Ectodermal cell (in vitro differentiated cells): ENCODE results near the gene SPATC1L.

Experiments
- H3K27ac ChIP-seq: 2 replicates; pipeline ENCODE4 v1.7.0; 2013; ENCODE audit warnings: mild to moderate bottlenecking, low read depth, low read length; ENCODE audit not compliant: insufficient read depth, poor library complexity, severe bottlenecking
- H3K27me3 ChIP-seq: 2 replicates; pipeline ENCODE4 v1.7.0; 2013; ENCODE audit warnings: mild to moderate bottlenecking, low read length; ENCODE audit not compliant: insufficient read depth, control insufficient read depth, poor library complexity, severe bottlenecking
- H3K36me3 ChIP-seq: one replicate; pipeline ENCODE4 v1.7.0; 2013; ENCODE audit warnings: low read length; ENCODE audit not compliant: control insufficient read depth, insufficient read depth
- H3K4me1 ChIP-seq: one replicate; pipeline ENCODE4 v1.7.0; 2013; ENCODE audit warnings: low read length; ENCODE audit not compliant: control insufficient read depth, insufficient read depth
- H3K4me3 ChIP-seq: 2 replicates; pipeline ENCODE4 v1.7.0; 2013; ENCODE audit warnings: low read depth, low read length, control low read depth; ENCODE audit not compliant: insufficient read depth
- H3K9me3 ChIP-seq: 2 replicates; pipeline ENCODE4 v1.7.0; 2013; ENCODE audit warnings: mild to moderate bottlenecking, low read length, moderate library complexity; ENCODE audit not compliant: control insufficient read depth
- WGBS, 2 experiments: methylation state at CpG; one replicate each; pipeline ENCODE4 v1.1.7; 2013; ENCODE audit warnings: missing lambda C conversion rate in 2 of 2; 5-methylcytosine and 5-hydroxymethylcytosine counted together

The SPATC1L gene

GRCh38 chr21:46222436-46223116 is 38.3 kb upstream of the SPATC1L start:
- peaks cover 5% of the 10 kb centered on the region for H3K4me1 ChIP-seq
- no peak overlapping the region for H3K27ac ChIP-seq
- WGBS, 2 experiments, result 88 to 96% methylated on average over 11 of the region's 11 CpGs
- H3K36me3 ChIP-seq, result peaks cover 12% of the 10 kb centered on the region
- no peaks in the 10 kb centered on the region for H3K9me3 ChIP-seq
- H3K4me3 ChIP-seq, result no peak overlapping the region
- no peaks in the 10 kb centered on the region for H3K27me3 ChIP-seq

- Histone ChIP-seq H3K36me3 (peaks cover 12% of the 10 kb centered on the region), H3K4me3 (no peak overlapping the region), H3K9me3 (no peaks in the 10 kb centered on the region), H3K4me1 (peaks cover under 1% of the 10 kb centered on the region), H3K27me3 (no peaks in the 10 kb centered on the region), H3K27ac (no peak overlapping the region)
- 89% methylated on average over 16 of the region's 16 CpGs for WGBS, 2 experiments
Observed at GRCh38 chr21:46221664-46222435, 37.6 kb upstream of the SPATC1L start.

- no peaks in the 10 kb centered on the region for H3K4me1 ChIP-seq
- no peak overlapping the region for H3K4me3 ChIP-seq
- H3K9me3 ChIP-seq, result no peaks in the 10 kb centered on the region
- 94% methylated on average over 8 of the region's 8 CpGs for WGBS, 2 experiments
- peaks cover 3% of the 10 kb centered on the region for H3K36me3 ChIP-seq
- no peaks in the 10 kb centered on the region for H3K27me3 ChIP-seq
- no peak overlapping the region for H3K27ac ChIP-seq
Observed at GRCh38 chr21:46220847-46221246, 36.6 kb upstream of the SPATC1L start.

GRCh38 chr21:46220275-46220810 is 36.1 kb upstream of the SPATC1L start:
- Histone ChIP-seq H3K27ac (no peak overlapping the region), H3K36me3 (no peaks in the 10 kb centered on the region), H3K4me1 (no peaks in the 10 kb centered on the region), H3K27me3 (no peaks in the 10 kb centered on the region), H3K9me3 (no peaks in the 10 kb centered on the region), H3K4me3 (no peak overlapping the region)
- 92 to 94% methylated on average over 13 of the region's 13 CpGs for WGBS, 2 experiments

DNA sequence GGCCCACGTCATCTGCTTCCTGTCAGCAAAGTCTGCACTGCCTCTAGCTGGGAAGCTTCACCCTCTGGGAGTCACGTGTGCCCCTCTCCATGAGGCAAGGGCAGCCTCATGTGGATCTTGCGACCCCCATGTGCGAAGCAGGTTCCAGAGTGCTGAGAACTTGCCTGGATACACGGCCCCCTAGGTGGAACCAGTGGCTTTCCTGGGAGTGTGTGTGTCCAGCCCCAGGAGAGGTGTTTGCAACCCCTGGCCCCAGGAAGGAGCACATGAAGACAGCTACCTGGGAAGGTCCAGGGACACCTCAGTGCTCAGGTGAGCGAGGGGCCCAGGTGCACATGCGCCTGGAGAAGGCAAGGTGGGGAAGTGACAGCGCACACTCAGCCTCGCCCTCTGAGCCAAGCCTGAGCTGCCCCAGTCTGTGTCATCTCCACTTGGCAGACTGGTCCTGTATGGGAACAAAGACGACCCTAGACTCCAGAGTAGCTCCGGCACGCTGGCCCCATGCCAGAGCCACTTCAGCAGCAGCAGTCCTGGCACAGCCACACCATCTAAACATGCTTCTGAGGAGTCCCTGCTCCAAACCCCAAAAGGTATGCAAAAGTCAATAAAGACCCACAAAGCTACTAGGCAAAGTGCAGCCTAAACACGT is 35.5 kb upstream of the SPATC1L start:
- H3K4me3 ChIP-seq, result no peak overlapping the region
- H3K4me1 ChIP-seq, result no peaks in the 10 kb centered on the region
- 83 to 84% methylated on average over 13 of the region's 13 CpGs for WGBS, 2 experiments
- no peak overlapping the region for H3K27ac ChIP-seq
- no peaks in the 10 kb centered on the region for H3K36me3 ChIP-seq
- no peaks in the 10 kb centered on the region for H3K27me3 ChIP-seq
- no peaks in the 10 kb centered on the region for H3K9me3 ChIP-seq

DNA sequence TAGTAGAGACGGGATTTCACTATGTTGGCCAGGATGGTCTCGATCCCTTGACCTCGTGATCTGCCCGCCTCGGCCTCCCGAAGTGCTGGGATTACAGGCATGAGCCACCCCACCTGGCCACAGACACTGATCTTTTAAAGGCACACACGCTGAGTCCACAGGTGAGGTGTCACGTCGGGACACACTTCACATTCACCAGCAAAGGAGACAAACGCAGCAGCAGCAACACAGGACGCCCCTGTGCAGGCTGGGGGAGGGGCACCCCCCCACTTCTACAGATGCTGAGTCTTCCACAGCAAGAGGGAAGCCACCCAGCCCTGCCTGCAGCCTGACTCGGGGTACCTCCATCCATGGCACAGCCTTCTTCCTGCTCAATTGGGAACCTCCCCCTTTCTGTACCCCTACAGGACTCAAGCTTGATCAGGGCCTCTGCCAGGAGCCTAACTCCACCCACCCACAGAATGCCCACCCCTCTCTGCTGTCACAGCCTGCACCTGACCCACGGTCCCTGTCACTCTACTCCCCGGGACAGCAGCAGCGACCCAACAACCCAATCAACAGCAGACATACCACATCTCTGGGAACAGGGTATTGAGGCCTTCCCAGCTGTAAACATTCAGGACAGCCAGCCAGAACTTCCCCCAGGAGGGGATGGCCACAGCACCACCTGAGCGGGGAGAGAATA is 34.8 kb upstream of the SPATC1L start:
- Histone ChIP-seq H3K9me3 (no peaks in the 10 kb centered on the region), H3K4me1 (no peaks in the 10 kb centered on the region), H3K4me3 (no peak overlapping the region), H3K27ac (no peak overlapping the region), H3K27me3 (no peaks in the 10 kb centered on the region), H3K36me3 (no peaks in the 10 kb centered on the region)
- WGBS, 2 experiments, result 87 to 89% methylated on average over 16 of the region's 16 CpGs

DNA sequence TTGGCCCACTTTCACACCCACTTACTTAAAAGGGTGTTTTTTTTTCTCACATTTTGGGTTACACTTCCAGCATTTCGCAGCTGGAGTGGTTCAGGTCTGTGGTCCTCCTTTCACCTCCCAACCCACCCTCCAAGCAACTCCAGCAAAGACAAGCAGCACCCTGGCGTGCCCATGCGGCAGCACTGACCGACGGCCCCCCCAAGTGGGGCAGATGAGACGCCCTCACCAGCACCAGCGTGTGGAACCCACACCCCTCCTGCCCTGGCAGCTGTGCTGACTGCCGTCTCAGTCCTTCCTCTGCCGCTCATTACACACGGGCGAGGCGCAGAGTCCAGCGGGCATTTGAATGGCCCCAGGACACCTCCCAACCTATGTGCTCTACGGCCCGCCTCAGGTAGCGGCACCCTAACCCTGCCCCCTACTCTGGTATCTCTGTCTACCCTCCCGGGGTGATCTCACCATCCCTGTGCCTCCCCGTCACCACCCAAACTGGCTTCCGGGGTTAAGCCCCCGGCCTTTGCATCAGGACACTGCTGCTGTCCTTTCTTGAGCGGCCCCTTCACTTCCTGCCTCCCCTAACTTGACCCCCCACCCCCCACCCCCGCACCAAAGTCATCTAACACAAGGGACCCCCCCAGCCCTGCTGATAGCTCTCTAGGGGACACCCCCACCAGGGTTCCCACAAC is 33.4 kb upstream of the SPATC1L start:
- no peaks in the 10 kb centered on the region for H3K27me3 ChIP-seq
- no peaks in the 10 kb centered on the region for H3K9me3 ChIP-seq
- H3K4me3 ChIP-seq, result no peak overlapping the region
- H3K27ac ChIP-seq, result no peak overlapping the region
- H3K4me1 ChIP-seq, result no peaks in the 10 kb centered on the region
- no peaks in the 10 kb centered on the region for H3K36me3 ChIP-seq
- WGBS, 2 experiments, result 90 to 92% methylated on average over 21 of the region's 22 CpGs

- H3K9me3 ChIP-seq, result no peaks in the 10 kb centered on the region
- WGBS, 2 experiments, result 95 to 96% methylated on average over 16 of the region's 16 CpGs
Observed at GRCh38 chr21:46216132-46216747, 32.0 kb upstream of the SPATC1L start.

GRCh38 chr21:46215436-46216131 is 31.3 kb upstream of the SPATC1L start:
- no peak overlapping the region for H3K27ac ChIP-seq
- H3K9me3 ChIP-seq, result no peaks in the 10 kb centered on the region
- no peak overlapping the region for H3K4me3 ChIP-seq
- no peaks in the 10 kb centered on the region for H3K4me1 ChIP-seq
- H3K36me3 ChIP-seq, result no peaks in the 10 kb centered on the region
- H3K27me3 ChIP-seq, result no peaks in the 10 kb centered on the region
- 93 to 95% methylated on average over 20 of the region's 20 CpGs for WGBS, 2 experiments

More at GRCh38 chr21:46216132-46216747, 32.0 kb upstream of the SPATC1L start:
- Histone ChIP-seq H3K27me3 (no peaks in the 10 kb centered on the region), H3K4me3 (no peak overlapping the region), H3K27ac (no peak overlapping the region), H3K36me3 (no peaks in the 10 kb centered on the region), H3K4me1 (no peaks in the 10 kb centered on the region)
